HCT116 (cell line): ENCODE results near the gene TM6SF1. TPM values are rescaled to one million over a fixed set of nuclear protein-coding genes. Genes with fewer than 3 reads are reported as not detected.

Source experiments
- ATAC-seq: fragments of 200-7000 bp; cut with Tn5 transposase; 2 replicates; pipeline ENCODE4 v1.9.1; 2020; ENCODE audit warnings: mild to moderate bottlenecking, moderate library complexity
- BruUV-seq: library from RNA; stranded (reverse); fragments of 400-500 nt; replicated peaks from 2 replicates; lab custom pipeline; 2021; lab: Mats Ljungman, UMichigan
- CTCF ChIA-PET: fragments of 300-600 bp; sonication (Branson Sonifier 250); formaldehyde crosslinking; loops from one replicate; lab custom pipeline; 2021; ENCODE audit warnings: antibody characterized with exemption; lab: Charles Lee
- POLR2A ChIA-PET: fragments of 300-600, 350-600 bp; sonication (Branson Sonifier 250); formaldehyde crosslinking; loops from one replicate; lab custom pipeline; 2021; ENCODE audit warnings: antibody characterized with exemption; lab: Charles Lee
- RAD21 ChIA-PET, 2 experiments: fragments of 300-600 bp; sonication (Branson Sonifier 250); formaldehyde crosslinking; loops; one replicate each; lab custom pipeline; 2023; ENCODE audit warnings: low total read pairs in 2 of 2; ENCODE audit not compliant: uncharacterized antibody in 2 of 2, unreplicated experiment in 2 of 2, low non-redundant PET in 1 of 2; lab: Charles Lee
- DNase-seq: peaks from one replicate; pipeline ENCODE4 v3.0.0-alpha.2; 2010; ENCODE audit warnings: low read depth, low spot score
- H2AFZ ChIP-seq: fragments of 200-600 bp; shearing (Covaris generic), sonication (generic); 2 replicates; pipeline ENCODE4 v1.6.1; 2017; ENCODE audit warnings: low read depth, mixed run types, mixed read lengths, antibody characterized with exemption, low read length; ENCODE audit not compliant: poor library complexity, severe bottlenecking
- H3K27ac ChIP-seq: 2 replicates; pipeline ENCODE4 v1.5.1; 2012; ENCODE audit warnings: low read depth, low read length
- H3K27me3 ChIP-seq: fragments of 200-600 bp; sonication (generic); 2 replicates; pipeline ENCODE4 v1.6.1; 2016; ENCODE audit warnings: mixed run types, low read length, mixed read lengths; ENCODE audit not compliant: insufficient read depth
- H3K36me3 ChIP-seq, 2 experiments: fragments of 200-500 bp in 1 of 2; fragments of 200-600 bp in 1 of 2; sonication (Bioruptor generic) in 1 of 2; sonication (generic) in 1 of 2; 2 replicates each; pipeline versions ENCODE4 v1.5.1 to v1.6.1; 2014 to 2016; ENCODE audit warnings: low read length in 2 of 2, inconsistent platforms in 1 of 2, mixed read lengths in 1 of 2, mixed run types in 1 of 2; ENCODE audit not compliant: insufficient read depth in 2 of 2, control insufficient read depth in 1 of 2
- H3K4me1 ChIP-seq, 2 experiments: fragments of 200-600 bp in 1 of 2; sonication (generic) in 1 of 2; 2 replicates each; pipeline versions ENCODE4 v1.5.1 to v1.6.1; 2012 to 2017; ENCODE audit warnings: low read length in 2 of 2, inconsistent platforms in 1 of 2, mild to moderate bottlenecking in 1 of 2, mixed read lengths in 1 of 2, mixed run types in 1 of 2, moderate library complexity in 1 of 2; ENCODE audit not compliant: insufficient read depth in 2 of 2, control insufficient read depth in 1 of 2
- H3K4me2 ChIP-seq: fragments of 200-600 bp; sonication (generic); 2 replicates; pipeline ENCODE4 v1.6.1; 2017; ENCODE audit warnings: mixed run types, low read length, mixed read lengths
- H3K4me3 ChIP-seq, 2 experiments: fragments of 200-600 bp in 1 of 2; sonication (generic) in 1 of 2; replicated peaks in 1 of 2; 2 replicates each; pipeline ENCODE4 v1.5.1; 2011 to 2016; ENCODE audit warnings: low read length in 2 of 2, control low read depth in 1 of 2, low read depth in 1 of 2, mild to moderate bottlenecking in 1 of 2, mixed read lengths in 1 of 2, mixed run types in 1 of 2
- H3K79me2 ChIP-seq: fragments of 200-600 bp; sonication (generic); 2 replicates; pipeline ENCODE4 v1.6.1; 2017; ENCODE audit warnings: mild to moderate bottlenecking, mixed run types, low read length, moderate library complexity, mixed read lengths; ENCODE audit not compliant: insufficient read depth
- H3K9ac ChIP-seq: fragments of 200-600 bp; sonication (generic); 2 replicates; pipeline ENCODE4 v1.6.1; 2016; ENCODE audit warnings: low read length, mixed read lengths
- H3K9me2 ChIP-seq: fragments of 200-600 bp; sonication (generic), shearing (Covaris generic); 2 replicates; pipeline ENCODE4 v1.6.1; 2017; ENCODE audit warnings: mixed run types, mild to moderate bottlenecking, moderate library complexity; ENCODE audit not compliant: insufficient read depth
- H3K9me3 ChIP-seq, 2 experiments: fragments of 200-500 bp in 1 of 2; fragments of 200-600 bp in 1 of 2; sonication (Bioruptor generic) in 1 of 2; sonication (generic) in 1 of 2; 2 replicates each; pipeline ENCODE4 v1.6.1; 2014 to 2017; ENCODE audit warnings: low read length in 2 of 2, mixed read lengths in 2 of 2, inconsistent platforms in 1 of 2, low read depth in 1 of 2, mild to moderate bottlenecking in 1 of 2, mixed run types in 1 of 2, moderate library complexity in 1 of 2; ENCODE audit not compliant: control insufficient read depth in 1 of 2, insufficient read depth in 1 of 2
- H4K20me1 ChIP-seq: fragments of 200-600 bp; sonication (generic), shearing (Covaris generic); 2 replicates; pipeline ENCODE4 v1.6.1; 2017; ENCODE audit warnings: mixed run types, mild to moderate bottlenecking, moderate library complexity; ENCODE audit not compliant: insufficient read depth
- ATF3 ChIP-seq: IDR thresholded peaks from 2 replicates; pipeline ENCODE4 v1.6.1; 2012
- CEBPB ChIP-seq: IDR thresholded peaks from 2 replicates; pipeline ENCODE4 v1.6.1; 2012; ENCODE audit warnings: low read depth
- ELF1 ChIP-seq: IDR thresholded peaks from 2 replicates; pipeline ENCODE4 v1.6.1; 2012; ENCODE audit warnings: low read depth, borderline replicate concordance
- EZH2 ChIP-seq: fragments of 200-600 bp; sonication (generic); IDR thresholded peaks from 2 replicates; pipeline ENCODE4 v1.6.1; 2017; ENCODE audit warnings: antibody characterized with exemption, mixed run types
- EZH2phosphoT487 ChIP-seq: fragments of 200-600 bp; IDR thresholded peaks from 2 replicates; pipeline ENCODE4 v1.6.1; 2018; ENCODE audit warnings: antibody characterized with exemption, borderline replicate concordance
- MAX ChIP-seq: IDR thresholded peaks from 2 replicates; pipeline ENCODE4 v1.6.1; 2012
- POLR2A ChIP-seq: IDR thresholded peaks from 2 replicates; pipeline ENCODE4 v1.7.0; 2011; ENCODE audit warnings: borderline replicate concordance; ENCODE audit not compliant: insufficient read depth, insufficient read length; ENCODE audit errors: extremely low read depth
- RAD21 ChIP-seq: IDR thresholded peaks from 2 replicates; pipeline ENCODE4 v1.6.1; 2012; ENCODE audit warnings: low read depth, mild to moderate bottlenecking
- REST ChIP-seq: IDR thresholded peaks from 2 replicates; pipeline ENCODE4 v1.6.1; 2012; ENCODE audit warnings: low read depth
- SIN3A ChIP-seq: IDR thresholded peaks from 2 replicates; pipeline ENCODE4 v1.6.1; 2012; ENCODE audit warnings: low read depth
- YY1 ChIP-seq: IDR thresholded peaks from 2 replicates; pipeline ENCODE4 v1.6.1; 2011; ENCODE audit warnings: low read length, low read depth, moderate library complexity, mild to moderate bottlenecking; ENCODE audit not compliant: insufficient replicate concordance; ENCODE audit errors: extremely low read depth
- ZBTB33 ChIP-seq: IDR thresholded peaks from 2 replicates; pipeline ENCODE4 v1.6.1; 2011; ENCODE audit warnings: mild to moderate bottlenecking, low read length, moderate library complexity; ENCODE audit not compliant: insufficient replicate concordance; ENCODE audit errors: extremely low read depth
- ZFX ChIP-seq: fragments of 450-650 bp; IDR thresholded peaks from 2 replicates; pipeline ENCODE4 v1.6.1; 2017
- ZNF274 ChIP-seq: fragments of 200-500 bp; sonication (Bioruptor generic); IDR thresholded peaks from 2 replicates; pipeline ENCODE4 v1.6.1; 2014; ENCODE audit warnings: mild to moderate bottlenecking, low read depth, low read length, inconsistent platforms
- intact Hi-C: fragments of 100-400 bp; cut with micrococcal nuclease; formaldehyde crosslinking; loops from 2 replicates; pipeline ENCODE4 v1.10.0; 2022
- total RNA-seq: library from RNA; stranded (reverse); gene quantifications from one replicate; pipeline ENCODE4 v1.2.1, GENCODE V29; 2021; ENCODE audit not compliant: unreplicated experiment

TM6SF1 gene
- total RNA-seq, 1 experiment from 2014 or later, result not detected

- TF ChIP-seq MAX, result no peak
- TF ChIP-seq ZFX, result no peak
- no peak for TF ChIP-seq ZNF274
- TF ChIP-seq EZH2, result no peak
- peaks cover 6% of the 10 kb centered on the region; the same call in 1 of the 2 replicates for H4K20me1 ChIP-seq
- H3K79me2 ChIP-seq, result peaks cover 43% of the 10 kb centered on the region
- peak overlapping the region; percentile 36 to 91 for H3K4me3 ChIP-seq
- ATAC-seq, result no peak
- H3K4me2 ChIP-seq, result peak overlapping the region; percentile 87
- H3K27me3 ChIP-seq, result no peaks in the 10 kb centered on the region
- RAD21 ChIA-PET, result no interaction called here
- no peak for DNase-seq
- no TSS peak for BruUV-seq
- H2AFZ ChIP-seq, result no peak overlapping the region
- peaks cover 0 to 12% of the 10 kb centered on the region in 2 experiments; a peak in 1 of 4 replicates for H3K36me3 ChIP-seq
- CTCF ChIA-PET, result interaction anchor here (1.2 kb wide), 1 partner anchor 313 kb away, joined by 4 read pairs; no protein-coding TSS in a partner anchor
- H3K27ac ChIP-seq, result peak overlapping the region; percentile 97
- POLR2A ChIA-PET, result interaction anchor here (0.8 to 1.0 kb wide), 5 partner anchors 10 to 61 kb away, joined by 3 read pairs; no protein-coding TSS in a partner anchor
- H3K9me2 ChIP-seq, result no peaks in the 10 kb centered on the region
- intact Hi-C loops, result no loop called here
- no peaks in the 10 kb centered on the region for H3K9me3 ChIP-seq
- peaks cover 9 to 22% of the 10 kb centered on the region in 2 experiments; a peak in 3 of 4 replicates for H3K4me1 ChIP-seq
- H3K9ac ChIP-seq, result peak overlapping the region; percentile 90
These were observed 39.8 kb upstream of the TM6SF1 start for GRCh38 chr15:83067638-83067962.

- Histone ChIP-seq H3K4me1 (peaks cover 9 to 22% of the 10 kb centered on the region in 2 experiments; a peak in 3 of 4 replicates), H3K27me3 (no peaks in the 10 kb centered on the region), H3K4me2 (peak overlapping the region; percentile 87; the same call in 1 of the 2 replicates), H3K36me3 (peaks cover 0 to 8% of the 10 kb centered on the region in 2 experiments; a peak in 1 of 4 replicates), H3K27ac (peak overlapping the region; percentile 97; the same call in 1 of the 2 replicates), H3K79me2 (peaks cover 39% of the 10 kb centered on the region), H3K9me3 (peaks cover 0 to 1% of the 10 kb centered on the region in 2 experiments; a peak in 1 of 4 replicates), H3K9me2 (no peaks in the 10 kb centered on the region), H2AFZ (no peak overlapping the region), H4K20me1 (peaks cover 6% of the 10 kb centered on the region; the same call in 1 of the 2 replicates), H3K9ac (peak overlapping the region; percentile 90), H3K4me3 (no peak overlapping the region)
- ChIA-PET POLR2A (interaction anchor here (0.8 kb wide), 1 partner anchor 10 kb away, joined by 3 read pairs; no protein-coding TSS in a partner anchor), RAD21 (no interaction called here), CTCF (interaction anchor here (1.2 kb wide), 1 partner anchor 312 kb away, joined by 4 read pairs; no protein-coding TSS in a partner anchor)
- DNase-seq (no peak), ATAC-seq (no peak)
- intact Hi-C loops, result no loop called here
- BruUV-seq, result no TSS peak
- TF ChIP-seq ELF1 (no peak), SIN3A (no peak), CEBPB (no peak), POLR2A (no peak), ATF3 (no peak), REST (no peak), ZNF274 (no peak), EZH2phosphoT487 (no peak), ZBTB33 (no peak), YY1 (no peak), RAD21 (no peak)
These were observed 39.4 kb upstream of the TM6SF1 start for GRCh38 chr15:83068054-83068453.
